GM19455 (cell line): ENCODE results near the gene SNRNP48.

Experiments used
- ATAC-seq: cut with Tn5 transposase; IDR thresholded peaks from one replicate; pipeline ENCODE4 v1.9.1; 2021; ENCODE audit not compliant: unreplicated experiment

The SNRNP48 gene

DNA sequence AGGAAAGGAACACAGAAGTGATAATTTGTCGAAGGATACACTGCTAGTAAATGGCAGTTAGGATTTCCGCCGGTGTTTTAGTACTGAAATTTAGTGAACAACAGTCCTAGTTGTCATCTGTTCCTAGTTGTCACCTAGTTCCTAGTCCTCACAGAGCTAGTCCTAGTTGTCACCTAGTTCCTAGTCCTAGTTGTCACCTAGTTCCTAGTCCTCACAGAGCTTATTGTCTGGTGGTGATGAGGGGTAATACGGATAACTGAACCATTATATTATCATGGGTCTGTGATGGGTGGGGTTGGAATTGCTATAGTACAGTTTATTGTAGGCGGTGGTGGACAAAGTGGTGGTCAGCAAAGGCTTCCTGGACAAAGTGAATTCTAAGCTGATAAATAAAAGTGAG lies 1.8 kb downstream of the SNRNP48 start:
- no peak for ATAC-seq

DNA sequence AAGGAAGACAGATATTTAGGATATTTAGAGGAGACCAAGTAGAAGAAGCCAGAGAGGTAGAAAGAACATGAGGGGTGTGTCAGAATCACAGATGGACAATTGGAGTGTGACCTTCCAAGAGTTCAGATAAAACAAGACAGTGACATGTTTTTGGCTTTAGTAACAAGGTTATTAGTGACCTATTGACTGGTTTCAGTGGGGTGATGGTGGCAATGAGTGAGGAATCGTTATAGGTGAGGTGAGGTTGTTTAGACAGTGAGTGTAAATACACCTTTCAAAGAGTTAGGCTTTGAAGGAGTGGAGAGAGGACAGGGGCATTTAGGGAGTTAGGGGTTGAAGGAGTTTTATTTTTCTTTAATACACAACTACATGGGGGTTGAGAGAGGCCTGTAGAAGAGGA lies 3.2 kb downstream of the SNRNP48 start:
- no peak for ATAC-seq

DNA sequence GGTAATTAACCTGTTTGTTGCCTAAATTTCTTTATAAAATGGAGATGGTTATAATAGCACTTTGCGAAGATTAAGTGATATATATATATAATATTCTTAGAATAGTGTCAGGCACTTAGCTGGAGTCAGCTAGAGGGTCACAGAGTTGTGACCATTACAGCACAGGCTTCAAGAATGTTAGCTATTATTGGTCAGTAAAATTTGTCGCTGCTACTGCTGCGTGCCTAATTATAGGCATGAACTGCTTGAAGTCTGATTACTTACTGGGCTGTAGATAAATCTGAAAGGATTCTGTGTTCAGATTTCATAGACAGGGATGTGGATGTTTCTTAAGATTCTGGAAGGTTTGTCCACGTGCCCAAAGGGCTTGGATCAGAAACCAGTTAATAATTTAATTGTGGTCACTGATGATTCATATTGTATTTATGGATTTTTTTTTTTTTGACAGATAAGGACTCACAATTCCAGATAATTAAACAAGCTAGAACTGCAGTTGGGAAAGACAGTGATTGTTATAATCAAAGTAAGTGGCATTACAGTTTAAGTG lies 4.7 kb downstream of the SNRNP48 start:
- no peak for ATAC-seq

- no peak for ATAC-seq
These were observed 14.0 kb downstream of the SNRNP48 start for GRCh38 chr6:7604003-7604402.

DNA sequence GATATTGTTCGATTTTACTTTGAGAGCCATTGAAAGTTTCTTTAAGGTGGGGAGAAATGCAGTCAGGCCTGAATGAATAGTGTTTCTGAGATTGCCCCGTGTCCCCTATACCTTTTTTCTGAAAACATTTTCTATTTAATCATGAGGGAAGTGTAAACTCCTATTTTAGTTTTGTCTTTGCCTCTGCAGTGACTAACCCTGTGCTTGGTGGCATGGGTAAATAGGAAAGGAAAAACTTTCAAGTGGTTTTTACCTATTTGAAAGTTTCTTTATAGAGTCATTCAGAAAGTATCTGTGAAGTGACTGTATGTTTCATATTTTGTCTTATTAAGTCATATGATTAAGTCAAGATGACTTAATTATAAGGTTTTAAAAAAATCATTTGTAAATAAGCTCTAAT lies 14.5 kb downstream of the SNRNP48 start:
- no peak for ATAC-seq

GRCh38 chr6:7615611-7616383 lies 25.8 kb downstream of the SNRNP48 start:
- no peak for ATAC-seq

DNA sequence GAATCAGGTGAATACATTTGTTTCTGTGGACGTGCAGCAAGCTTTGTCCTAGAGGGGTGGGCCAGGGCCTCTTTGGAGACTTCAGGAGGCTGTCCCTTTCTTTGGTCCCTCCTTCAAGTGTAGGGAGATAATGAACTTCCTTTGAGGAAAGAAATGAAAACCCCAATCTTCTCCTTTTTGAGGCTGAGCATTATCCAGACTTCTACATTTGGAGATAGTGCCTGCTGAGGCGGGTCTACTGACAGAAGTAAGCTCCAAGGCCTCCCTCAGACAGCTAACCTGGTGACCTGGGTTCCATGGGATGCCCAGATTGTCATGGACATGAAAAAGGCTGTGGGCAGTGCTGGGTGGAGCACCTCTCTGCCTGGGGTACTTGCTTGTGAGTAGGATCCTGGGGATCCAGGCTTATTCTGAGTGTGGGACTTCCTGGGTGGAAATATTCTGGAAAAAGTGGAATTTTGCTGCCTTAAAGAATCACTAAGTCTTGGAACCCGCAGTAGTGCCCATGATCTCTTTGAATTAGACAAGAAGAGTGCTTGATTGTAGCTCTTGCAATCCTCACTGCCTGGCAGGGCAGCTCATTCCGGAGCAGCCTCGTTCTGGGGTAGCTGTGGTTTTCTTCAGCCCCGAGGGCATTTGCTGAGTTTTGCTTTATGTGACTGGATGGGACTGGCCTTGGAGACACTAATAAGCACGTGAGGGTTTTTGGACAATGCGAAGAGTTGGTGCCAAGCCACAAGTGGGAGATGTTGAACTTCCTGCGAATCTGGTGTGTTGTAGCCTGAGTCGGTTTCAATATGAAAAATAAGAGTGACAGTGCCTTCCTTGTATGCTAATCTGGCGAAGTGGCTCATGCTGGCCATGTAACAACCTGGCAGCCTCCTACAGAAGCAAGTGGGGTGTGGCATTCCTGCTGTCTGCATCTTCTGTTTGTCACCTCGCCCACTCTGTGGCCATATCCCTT lies 28.1 kb downstream of the SNRNP48 start:
- ATAC-seq: no peak

DNA sequence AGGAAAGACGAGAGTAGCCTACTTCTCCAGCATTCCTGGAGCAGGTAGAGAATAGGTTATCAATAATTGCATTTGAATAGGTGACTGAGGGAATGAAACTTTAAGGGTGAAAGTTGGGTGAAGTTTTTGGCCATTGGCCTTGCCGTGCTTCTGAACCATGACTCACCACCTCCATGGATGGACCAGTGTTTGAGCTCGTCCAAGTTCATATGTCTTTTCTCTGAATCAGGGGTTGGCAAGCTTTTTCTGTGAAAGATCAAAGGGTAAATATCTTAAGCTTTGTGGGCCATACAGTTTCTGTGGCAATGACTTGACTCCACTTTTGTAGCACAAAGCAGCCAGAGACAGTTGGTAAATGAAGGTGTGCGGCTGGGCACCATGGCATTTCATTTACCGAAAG lies 31.8 kb downstream of the SNRNP48 start:
- ATAC-seq: no peak

DNA sequence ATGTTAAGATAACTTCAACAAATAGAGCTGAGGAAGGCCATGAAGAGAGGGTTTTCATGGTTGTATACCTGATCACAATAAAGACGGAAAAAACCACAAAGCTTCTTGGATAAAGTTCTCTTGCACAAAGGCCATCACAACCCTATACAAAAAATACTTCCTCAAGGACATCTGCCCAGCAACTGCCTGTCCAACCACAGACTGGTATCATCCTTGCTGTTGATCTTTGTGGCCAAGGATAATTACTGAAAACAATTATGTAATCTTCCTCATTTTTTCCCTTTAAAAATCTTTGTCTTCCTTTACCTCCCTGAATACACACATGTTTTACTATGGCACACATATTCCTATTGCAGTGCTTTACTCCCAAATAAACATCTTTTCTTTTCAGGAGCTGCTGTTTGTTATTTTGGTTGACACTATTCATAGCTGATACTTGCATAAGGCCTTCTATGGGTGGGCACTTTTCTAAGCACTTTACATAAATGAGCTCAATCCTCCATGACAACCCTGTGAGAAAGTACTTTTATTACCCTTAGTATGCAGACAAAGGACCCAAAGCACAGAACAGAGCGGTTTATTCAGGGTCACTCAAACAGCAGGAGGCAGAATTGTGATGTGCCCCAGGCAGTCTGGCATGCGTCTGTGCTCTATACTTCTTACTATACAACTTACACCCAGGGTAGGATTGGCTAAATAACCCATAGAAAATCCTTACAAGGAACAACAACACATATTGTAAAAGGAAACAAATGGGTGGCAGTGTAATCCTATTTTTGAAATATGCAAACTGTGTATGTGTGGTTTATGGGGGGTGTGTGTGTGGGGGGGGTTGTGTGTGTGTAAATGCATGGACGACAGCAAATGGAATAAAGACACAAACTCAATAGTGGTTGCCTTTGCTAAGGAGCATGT lies 35.1 kb downstream of the SNRNP48 start:
- ATAC-seq: no peak

- no peak for ATAC-seq
These were observed 38.5 kb downstream of the SNRNP48 start for GRCh38 chr6:7628479-7628878.

- ATAC-seq: no peak
These were observed 38.9 kb downstream of the SNRNP48 start for GRCh38 chr6:7628909-7629308.

DNA sequence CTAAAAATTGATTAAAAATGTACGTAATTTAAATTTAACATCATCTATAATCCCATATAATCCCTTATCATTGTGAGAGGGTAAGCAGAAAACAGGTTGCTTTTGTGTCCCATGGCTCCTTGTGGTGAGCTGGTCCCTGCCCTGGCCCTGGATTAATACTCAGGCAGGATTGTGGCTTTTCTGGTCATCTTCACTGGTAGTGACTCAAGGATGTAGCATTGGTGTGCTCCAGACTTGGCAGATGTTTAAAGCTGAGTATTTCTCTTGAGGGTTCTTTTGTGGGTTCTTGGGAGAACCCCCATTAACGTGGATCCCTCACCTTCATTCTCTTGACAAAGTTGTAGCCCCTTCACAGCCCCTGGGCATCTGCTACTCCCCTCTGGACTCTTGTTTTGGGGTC lies 39.3 kb downstream of the SNRNP48 start:
- ATAC-seq: no peak

DNA sequence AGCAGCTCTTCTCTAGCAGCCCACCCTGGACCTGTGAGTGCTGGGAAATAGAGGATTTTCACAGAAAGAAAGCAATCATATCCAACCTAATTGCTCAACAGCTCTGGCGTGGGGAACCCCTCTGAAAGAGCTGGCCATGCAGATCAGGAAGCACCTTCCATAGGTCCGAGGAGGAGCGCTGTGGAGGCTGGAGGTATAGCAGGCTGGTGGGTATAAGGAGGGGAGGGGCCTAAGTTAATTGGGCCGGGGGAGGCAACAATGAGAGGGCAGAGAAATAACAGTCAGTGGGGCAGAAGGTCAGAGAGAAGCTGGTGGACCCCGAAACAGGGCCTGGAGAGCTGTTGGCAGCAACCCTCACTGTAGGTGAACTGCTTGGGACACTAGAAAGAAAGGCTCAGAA lies 40.8 kb downstream of the SNRNP48 start:
- ATAC-seq: no peak

DNA sequence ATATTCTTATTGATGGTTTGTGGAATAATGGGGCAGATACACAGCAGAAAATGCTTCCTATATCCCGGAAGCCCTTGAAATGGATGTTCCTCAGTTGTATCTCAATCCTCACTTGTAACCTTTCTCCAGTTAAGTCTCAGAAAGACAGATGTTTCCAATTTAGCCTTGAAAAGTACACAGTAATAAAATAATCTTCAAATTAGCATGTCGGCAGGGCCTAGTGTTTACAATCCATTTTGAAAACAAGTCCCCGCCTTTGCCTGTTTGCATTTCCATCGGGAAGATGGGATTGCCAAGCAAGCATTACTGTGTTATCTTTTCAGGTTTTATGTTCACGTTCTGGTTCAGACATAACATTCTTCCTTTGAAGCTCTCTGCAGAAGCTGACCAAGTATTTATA lies 41.5 kb downstream of the SNRNP48 start:
- no peak for ATAC-seq

- no peak for ATAC-seq
These were observed 42.7 kb downstream of the SNRNP48 start for GRCh38 chr6:7632501-7633290.

DNA sequence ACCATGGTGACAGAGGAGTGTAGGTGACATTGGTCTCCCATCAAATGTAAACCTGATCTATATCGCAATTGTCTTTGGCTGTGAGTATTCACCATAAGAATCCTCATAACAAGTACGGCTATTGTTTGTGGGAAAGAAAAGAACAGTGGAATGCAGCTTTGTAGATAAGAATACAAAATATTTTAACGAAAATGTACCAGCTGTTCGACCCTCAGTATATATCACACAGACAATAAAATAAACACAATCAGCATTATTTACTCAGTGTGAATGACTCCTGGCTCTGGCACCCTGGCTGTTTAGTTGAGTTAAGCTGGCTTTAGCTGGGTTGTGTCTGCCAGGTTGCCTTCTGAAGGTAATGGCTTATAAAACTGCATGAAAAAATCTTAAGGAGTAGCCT lies 43.4 kb downstream of the SNRNP48 start:
- ATAC-seq: no peak

DNA sequence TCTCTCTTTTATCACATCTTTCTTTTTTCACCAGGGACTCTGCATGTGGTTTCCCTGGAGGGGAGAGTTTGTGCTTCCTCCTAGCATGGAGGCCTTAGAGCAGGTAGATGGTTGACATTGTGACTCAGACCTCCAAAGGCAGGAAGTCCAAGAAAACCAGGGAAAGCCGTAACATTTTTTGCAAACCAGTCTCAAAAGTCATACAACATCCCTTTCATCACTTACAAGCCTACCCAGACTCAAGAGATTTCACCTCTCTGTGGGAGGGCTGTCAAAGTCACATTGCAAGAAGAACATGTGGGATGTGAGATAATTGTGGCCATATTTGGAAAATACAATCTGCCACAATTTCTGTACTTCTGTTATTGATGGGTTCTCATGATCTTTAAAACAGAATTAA lies 46.2 kb downstream of the SNRNP48 start:
- ATAC-seq: no peak

DNA sequence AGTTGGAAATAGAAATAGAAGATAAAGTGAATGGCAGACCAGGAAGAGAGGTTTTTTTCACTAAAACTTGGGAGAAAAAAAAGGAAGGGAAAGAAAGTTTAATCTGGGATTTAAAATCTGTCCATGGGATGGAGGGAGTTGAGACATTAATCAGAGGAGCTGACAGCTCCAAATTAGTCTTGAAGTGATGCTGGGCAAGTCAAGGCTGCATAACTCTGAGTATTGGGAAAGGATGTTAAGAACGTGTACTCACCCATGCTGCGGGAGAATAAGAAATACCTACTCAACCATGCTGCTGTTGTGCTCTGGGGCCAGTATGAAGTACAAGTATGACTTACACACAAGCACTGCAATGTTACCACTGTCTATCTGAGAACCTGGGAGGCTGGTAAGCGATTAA lies 47.5 kb downstream of the SNRNP48 start:
- no peak for ATAC-seq

GRCh38 chr6:7639427-7639826 lies 49.4 kb downstream of the SNRNP48 start:
- no peak for ATAC-seq

DNA sequence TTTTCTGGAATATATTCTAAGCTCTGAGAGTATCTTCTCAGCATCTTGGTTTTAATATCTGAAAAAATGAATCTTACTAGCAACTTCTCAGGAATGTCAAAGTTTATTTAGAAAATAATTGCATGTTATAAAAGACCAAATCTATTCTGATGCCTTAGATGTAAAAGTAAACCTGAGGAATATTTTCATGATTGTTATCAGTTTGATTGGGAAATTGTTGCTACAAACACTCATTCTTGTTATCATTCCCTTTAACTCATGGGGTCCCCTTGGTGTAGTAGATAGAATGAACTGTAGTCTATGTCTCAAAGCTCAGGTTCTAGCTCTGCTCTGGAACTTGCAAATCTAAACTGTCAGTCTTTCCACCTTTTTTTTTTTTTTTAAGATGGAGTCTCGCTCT lies 50.0 kb downstream of the SNRNP48 start:
- ATAC-seq: no peak
